ENCODE results near the gene DISC1. TPM values are rescaled to one million over a fixed set of nuclear protein-coding genes. Genes with fewer than 3 reads are reported as not detected.

DISC1 gene
- total RNA-seq, 2 experiments from 2014 or later: 19.8 to 20.0 TPM

GRCh38 chr1:232018231-232019025 lies 391.8 kb downstream of the DISC1 start:
- Mint-ChIP-seq H3K4me3 (no peak overlapping the region), H3K27me3 (no peaks in the 10 kb centered on the region), H3K36me3 (ENCODE audit: low read depth) (peaks cover 11% of the 10 kb centered on the region), H3K27ac (no peak overlapping the region), H3K9me3 (no peaks in the 10 kb centered on the region), H3K4me1 (ENCODE audit: low read depth) (no peaks in the 10 kb centered on the region)
- DNase-seq (no peak), ATAC-seq (ENCODE audit: poor library complexity) (no peak)
- POLR2A ChIA-PET: no interaction called here
- Histone ChIP-seq H3K4me3 (ENCODE audit: low read length) (no peak overlapping the region), H3K9me3 (ENCODE audit: control insufficient read depth in 1 of 2, insufficient read depth in 1 of 2, low read length in 2 of 2) (no peaks in the 10 kb centered on the region), H3K27me3 (ENCODE audit: control insufficient read depth in 1 of 2, insufficient read depth in 2 of 2, low read length in 2 of 2) (no peaks in the 10 kb centered on the region), H3K27ac (ENCODE audit: low read depth in 1 of 2, low read length in 2 of 2) (no peak overlapping the region), H3K36me3 (ENCODE audit: insufficient read depth, low read length) (no peaks in the 10 kb centered on the region), H3K4me1 (ENCODE audit: insufficient read depth, low read length) (no peaks in the 10 kb centered on the region)
- intact Hi-C loops (cut with DNase I, micrococcal nuclease): no loop called here
- CTCF ChIA-PET: no interaction called here
- TF ChIP-seq, protein P1, sequence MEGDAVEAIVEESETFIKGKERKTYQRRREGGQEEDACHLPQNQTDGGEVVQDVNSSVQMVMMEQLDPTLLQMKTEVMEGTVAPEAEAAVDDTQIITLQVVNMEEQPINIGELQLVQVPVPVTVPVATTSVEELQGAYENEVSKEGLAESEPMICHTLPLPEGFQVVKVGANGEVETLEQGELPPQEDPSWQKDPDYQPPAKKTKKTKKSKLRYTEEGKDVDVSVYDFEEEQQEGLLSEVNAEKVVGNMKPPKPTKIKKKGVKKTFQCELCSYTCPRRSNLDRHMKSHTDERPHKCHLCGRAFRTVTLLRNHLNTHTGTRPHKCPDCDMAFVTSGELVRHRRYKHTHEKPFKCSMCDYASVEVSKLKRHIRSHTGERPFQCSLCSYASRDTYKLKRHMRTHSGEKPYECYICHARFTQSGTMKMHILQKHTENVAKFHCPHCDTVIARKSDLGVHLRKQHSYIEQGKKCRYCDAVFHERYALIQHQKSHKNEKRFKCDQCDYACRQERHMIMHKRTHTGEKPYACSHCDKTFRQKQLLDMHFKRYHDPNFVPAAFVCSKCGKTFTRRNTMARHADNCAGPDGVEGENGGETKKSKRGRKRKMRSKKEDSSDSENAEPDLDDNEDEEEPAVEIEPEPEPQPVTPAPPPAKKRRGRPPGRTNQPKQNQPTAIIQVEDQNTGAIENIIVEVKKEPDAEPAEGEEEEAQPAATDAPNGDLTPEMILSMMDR (IDR thresholded peaks at IDR 0.05): no peak

GRCh38 chr1:232019026-232019340 lies 392.4 kb downstream of the DISC1 start:
- no peak overlapping the region for H3K4me3 Mint-ChIP-seq
- H3K9me3 Mint-ChIP-seq: no peaks in the 10 kb centered on the region
- Histone ChIP-seq H3K36me3 (ENCODE audit: insufficient read depth, low read length) (no peaks in the 10 kb centered on the region), H3K4me3 (ENCODE audit: low read length) (no peak overlapping the region), H3K4me1 (ENCODE audit: insufficient read depth, low read length) (no peaks in the 10 kb centered on the region), H3K9me3 (ENCODE audit: control insufficient read depth in 1 of 2, insufficient read depth in 1 of 2, low read length in 2 of 2) (no peaks in the 10 kb centered on the region), H3K27ac (ENCODE audit: low read depth in 1 of 2, low read length in 2 of 2) (no peak overlapping the region), H3K27me3 (ENCODE audit: control insufficient read depth in 1 of 2, insufficient read depth in 2 of 2, low read length in 2 of 2) (no peaks in the 10 kb centered on the region)
- intact Hi-C loops (cut with DNase I, micrococcal nuclease): no loop called here
- ATAC-seq (ENCODE audit: poor library complexity): no peak
- H3K36me3 Mint-ChIP-seq (ENCODE audit: low read depth): peaks cover 6% of the 10 kb centered on the region
- TF ChIP-seq, protein P1 (IDR thresholded peaks at IDR 0.05): no peak
- DNase-seq: no peak
- no peaks in the 10 kb centered on the region for H3K27me3 Mint-ChIP-seq
- ChIA-PET CTCF (no interaction called here), POLR2A (no interaction called here)
- no peaks in the 10 kb centered on the region for H3K4me1 Mint-ChIP-seq (ENCODE audit: low read depth)
- no peak overlapping the region for H3K27ac Mint-ChIP-seq

DNA sequence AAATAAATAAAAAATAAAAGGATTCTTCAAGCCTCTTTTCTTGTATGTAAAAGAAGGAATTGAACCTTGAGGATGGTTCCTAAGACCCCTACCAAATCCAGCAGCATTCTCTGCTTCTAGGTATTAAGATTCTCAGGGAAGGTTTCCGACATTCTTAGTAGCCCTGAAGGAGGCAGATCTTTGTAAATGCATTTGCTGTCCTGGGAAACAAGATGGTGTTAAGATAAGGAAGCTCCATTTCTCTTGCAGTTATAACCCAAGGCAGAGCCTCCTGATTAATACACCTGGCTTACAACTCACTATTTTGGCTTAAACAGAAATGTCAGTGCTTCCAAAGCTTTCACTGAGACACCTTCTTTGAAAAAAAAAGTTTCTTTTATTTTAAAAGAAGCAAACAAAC lies 393.8 kb downstream of the DISC1 start:
- H3K36me3 ChIP-seq (ENCODE audit: insufficient read depth, low read length): no peaks in the 10 kb centered on the region
- H3K27ac ChIP-seq (ENCODE audit: low read depth in 1 of 2, low read length in 2 of 2): no peak overlapping the region
- POLR2A ChIA-PET: interaction anchor here (0.5 kb wide), 1 partner anchor 258 kb away, joined by 4 read pairs; no protein-coding TSS in a partner anchor
- no peaks in the 10 kb centered on the region for H3K4me1 Mint-ChIP-seq (ENCODE audit: low read depth)
- DNase-seq: no peak
- ATAC-seq (ENCODE audit: poor library complexity): no peak
- H3K27me3 ChIP-seq (ENCODE audit: control insufficient read depth in 1 of 2, insufficient read depth in 2 of 2, low read length in 2 of 2): no peaks in the 10 kb centered on the region
- no peaks in the 10 kb centered on the region for H3K9me3 Mint-ChIP-seq
- peaks cover 4% of the 10 kb centered on the region for H3K36me3 Mint-ChIP-seq (ENCODE audit: low read depth)
- no peaks in the 10 kb centered on the region for H3K27me3 Mint-ChIP-seq
- no peaks in the 10 kb centered on the region for H3K9me3 ChIP-seq (ENCODE audit: control insufficient read depth in 1 of 2, insufficient read depth in 1 of 2, low read length in 2 of 2)
- CTCF ChIA-PET: no interaction called here
- H3K27ac Mint-ChIP-seq: no peak overlapping the region
- intact Hi-C loops (cut with DNase I, micrococcal nuclease): no loop called here
- H3K4me3 Mint-ChIP-seq: no peak overlapping the region
- TF ChIP-seq, protein P1 (IDR thresholded peaks at IDR 0.05): no peak
- no peaks in the 10 kb centered on the region for H3K4me1 ChIP-seq (ENCODE audit: insufficient read depth, low read length)
- H3K4me3 ChIP-seq (ENCODE audit: low read length): no peak overlapping the region

All from CD4-positive, alpha-beta T cell (primary cell).